H9 (cell line): ENCODE data around the gene MRPL48. TPM values are rescaled to one million over a fixed set of nuclear protein-coding genes. Genes with fewer than 3 reads are reported as not detected.

ENCODE experiments used
- DNase-seq: peaks from one replicate; pipeline ENCODE4 v3.0.0-alpha.2; 2017
- H2AFZ ChIP-seq: one replicate; pipeline ENCODE4 v1.6.1; 2013; ENCODE audit warnings: mild to moderate bottlenecking, low read length, control low read depth, moderate library complexity
- H2AK5ac ChIP-seq: 2 replicates; pipeline ENCODE4 v1.6.1; 2013; ENCODE audit warnings: low read length, control low read depth, mixed read lengths; ENCODE audit not compliant: insufficient read length
- H2BK120ac ChIP-seq: one replicate; pipeline ENCODE4 v1.6.1; 2013; ENCODE audit warnings: low read depth, mild to moderate bottlenecking, low read length, control low read depth, inconsistent platforms; ENCODE audit not compliant: poor library complexity, severe bottlenecking
- H2BK12ac ChIP-seq: 2 replicates; pipeline ENCODE4 v1.6.1; 2013; ENCODE audit warnings: low read length, control low read depth, mixed read lengths, low read depth; ENCODE audit not compliant: insufficient read length
- H2BK15ac ChIP-seq: 2 replicates; pipeline ENCODE4 v1.6.1; 2013; ENCODE audit warnings: low read depth, low read length, control low read depth
- H2BK20ac ChIP-seq: one replicate; pipeline ENCODE4 v1.6.1; 2013; ENCODE audit warnings: low read depth, mild to moderate bottlenecking, low read length, control low read depth, inconsistent platforms; ENCODE audit not compliant: poor library complexity, severe bottlenecking
- H2BK5ac ChIP-seq: 2 replicates; pipeline ENCODE4 v1.6.1; 2013; ENCODE audit warnings: low read length, control low read depth, mixed read lengths; ENCODE audit not compliant: insufficient read length
- H3K14ac ChIP-seq: 2 replicates; pipeline ENCODE4 v1.6.1; 2013; ENCODE audit warnings: low read length, control low read depth; ENCODE audit not compliant: insufficient read depth
- H3K18ac ChIP-seq: 2 replicates; pipeline ENCODE4 v1.6.1; 2013; ENCODE audit warnings: low read depth, mild to moderate bottlenecking, mixed read lengths, low read length, control low read depth; ENCODE audit not compliant: insufficient read length
- H3K23ac ChIP-seq: 2 replicates; pipeline ENCODE4 v1.6.1; 2013; ENCODE audit warnings: low read length, control low read depth, mixed read lengths, low read depth; ENCODE audit not compliant: insufficient read length
- H3K23me2 ChIP-seq: 2 replicates; pipeline ENCODE4 v1.6.1; 2013; ENCODE audit warnings: low read depth, mild to moderate bottlenecking, mixed read lengths, low read length, control low read depth; ENCODE audit not compliant: insufficient read length, poor library complexity, severe bottlenecking
- H3K27ac ChIP-seq: 2 replicates; pipeline ENCODE4 v1.5.1; 2013; ENCODE audit warnings: low read length, control low read depth, mixed read lengths, low read depth; ENCODE audit not compliant: insufficient read length
- H3K27me3 ChIP-seq: 2 replicates; pipeline ENCODE4 v1.6.1; 2013; ENCODE audit warnings: low read length, control low read depth, inconsistent platforms; ENCODE audit not compliant: insufficient read depth
- H3K4ac ChIP-seq: 2 replicates; pipeline ENCODE4 v1.6.1; 2013; ENCODE audit warnings: low read depth, mild to moderate bottlenecking, control low read depth, inconsistent platforms, low read length, moderate library complexity
- H3K4me1 ChIP-seq: 2 replicates; pipeline ENCODE4 v1.6.1; 2013; ENCODE audit warnings: low read length, control low read depth, inconsistent platforms; ENCODE audit not compliant: insufficient read depth
- H3K4me2 ChIP-seq: 2 replicates; pipeline ENCODE4 v1.6.1; 2013; ENCODE audit warnings: low read length, control low read depth, mixed read lengths; ENCODE audit not compliant: insufficient read length, insufficient read depth
- H3K56ac ChIP-seq: 2 replicates; pipeline ENCODE4 v1.6.1; 2013; ENCODE audit warnings: low read depth, mild to moderate bottlenecking, mixed read lengths, low read length, control low read depth; ENCODE audit not compliant: insufficient read length
- H3K79me1 ChIP-seq: 2 replicates; pipeline ENCODE4 v1.6.1; 2013; ENCODE audit warnings: low read depth, mild to moderate bottlenecking, moderate library complexity, low read length, control low read depth, inconsistent platforms; ENCODE audit not compliant: insufficient read depth, poor library complexity, severe bottlenecking
- H3K79me2 ChIP-seq: 2 replicates; pipeline ENCODE4 v1.6.1; 2013; ENCODE audit warnings: low read length, control low read depth, inconsistent platforms; ENCODE audit not compliant: insufficient read depth
- H3K9ac ChIP-seq: 2 replicates; pipeline ENCODE4 v1.6.1; 2013; ENCODE audit warnings: low read length, control low read depth, mixed read lengths; ENCODE audit not compliant: insufficient read length; ENCODE audit errors: extremely low read depth
- H3K9me3 ChIP-seq: one replicate; pipeline ENCODE4 v1.6.1; 2013; ENCODE audit warnings: low read depth, low read length, inconsistent platforms; ENCODE audit not compliant: control insufficient read depth
- H3T11ph ChIP-seq: one replicate; pipeline ENCODE4 v1.6.1; 2013; ENCODE audit warnings: mild to moderate bottlenecking, low read length, control low read depth, inconsistent platforms
- H4K20me1 ChIP-seq: one replicate; pipeline ENCODE4 v1.6.1; 2013; ENCODE audit not compliant: control insufficient read depth, insufficient read length, insufficient read depth
- H4K5ac ChIP-seq: 2 replicates; pipeline ENCODE4 v1.6.1; 2013; ENCODE audit warnings: low read depth, mild to moderate bottlenecking, mixed read lengths, low read length, control low read depth; ENCODE audit not compliant: insufficient read length
- H4K8ac ChIP-seq: replicated peaks from 2 replicates; pipeline ENCODE4 v1.6.1; 2013; ENCODE audit warnings: low read length, control low read depth, mixed read lengths, low read depth; ENCODE audit not compliant: insufficient read length
- H4K91ac ChIP-seq: 2 replicates; pipeline ENCODE4 v1.6.1; 2013; ENCODE audit warnings: low read depth, mild to moderate bottlenecking, moderate library complexity, mixed read lengths, low read length, control low read depth; ENCODE audit not compliant: insufficient read length
- H3K27ac Mint-ChIP-seq, 3 experiments: 2 replicates in 2 of 3; 3 replicates in 1 of 3; pipeline ENCODE4 v1.8.0; 2020 to 2021; ENCODE audit warnings: mixed read lengths in 3 of 3, mild to moderate bottlenecking in 1 of 3, moderate library complexity in 1 of 3
- H3K27me3 Mint-ChIP-seq: 2 replicates; pipeline ENCODE4 v1.8.0; 2021; ENCODE audit warnings: low read depth, mild to moderate bottlenecking, moderate library complexity, mixed read lengths
- H3K36me3 Mint-ChIP-seq, 3 experiments: 2 replicates in 2 of 3; 3 replicates in 1 of 3; pipeline ENCODE4 v1.8.0; 2020 to 2021; ENCODE audit warnings: low read depth in 3 of 3, mixed read lengths in 3 of 3; ENCODE audit not compliant: insufficient read depth in 1 of 3
- H3K4me1 Mint-ChIP-seq, 2 experiments: 2 replicates each; pipeline ENCODE4 v1.8.0; 2020; ENCODE audit warnings: mixed read lengths in 2 of 2
- H3K4me3 Mint-ChIP-seq, 2 experiments: 2 replicates in 1 of 2; 3 replicates in 1 of 2; pipeline ENCODE4 v1.8.0; 2020 to 2021; ENCODE audit warnings: mild to moderate bottlenecking in 2 of 2, mixed read lengths in 2 of 2, moderate library complexity in 1 of 2
- H3K9me3 Mint-ChIP-seq, 2 experiments: 2 replicates in 1 of 2; 3 replicates in 1 of 2; pipeline ENCODE4 v1.8.0; 2020; ENCODE audit warnings: mild to moderate bottlenecking in 2 of 2, mixed read lengths in 2 of 2, moderate library complexity in 1 of 2
- CTCF ChIP-seq: fragments of 200-600 bp; sonication (generic); conservative IDR thresholded peaks from 3 replicates; pipeline ENCODE4 v1.8.0; 2021; ENCODE audit warnings: antibody characterized with exemption, mild to moderate bottlenecking
- total RNA-seq: library from RNA; stranded (reverse); gene quantifications from 2 replicates; pipeline ENCODE4 v1.2.1, GENCODE V29; 2021

The MRPL48 gene
- total RNA-seq, 1 experiment from 2014 or later, result 36.4 TPM

DNA sequence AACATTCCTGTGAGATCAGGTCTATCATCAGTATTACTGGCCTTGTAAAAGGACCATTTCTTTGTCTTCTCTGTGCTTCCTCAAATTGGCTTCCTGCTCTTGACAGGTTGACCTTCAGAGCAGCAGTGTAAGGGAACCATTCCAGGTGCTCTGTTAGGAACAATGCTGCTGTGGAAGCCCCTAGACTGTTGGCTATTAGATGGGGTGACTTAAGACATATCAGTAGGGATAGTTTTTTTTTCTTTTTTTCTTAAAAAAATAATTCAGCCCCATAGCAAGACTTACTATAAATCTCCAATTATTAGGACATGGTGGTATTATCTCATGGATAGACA is 51.4 kb downstream of the MRPL48 start:
- no peak overlapping the region for H2BK12ac ChIP-seq
- H3K27me3 ChIP-seq, result no peaks in the 10 kb centered on the region
- H3K56ac ChIP-seq, result no peak overlapping the region
- no peak overlapping the region for H3K4me2 ChIP-seq
- H3K9me3 ChIP-seq, result no peaks in the 10 kb centered on the region
- no peaks in the 10 kb centered on the region for H4K20me1 ChIP-seq
- H3K4me1 ChIP-seq, result 0 out of 2 replicates have a peak, but pooled peaks cover 4% of the 10 kb centered on the region
- no peak for DNase-seq
- no peaks in the 10 kb centered on the region for H3K79me2 ChIP-seq
- H3K14ac ChIP-seq, result no peak overlapping the region
- no peak overlapping the region for H4K8ac ChIP-seq
- H2BK15ac ChIP-seq, result no peak overlapping the region
- no peak overlapping the region for H3K4ac ChIP-seq
- H3K27ac ChIP-seq, result no peak overlapping the region
- H3K79me1 ChIP-seq, result no peaks in the 10 kb centered on the region
- Mint-ChIP-seq H3K27ac (peak overlapping the region in 1 of 3 experiments; percentile 79; a peak in 3 of 7 replicates), H3K4me3 (no peak overlapping the region), H3K9me3 (no peaks in the 10 kb centered on the region), H3K4me1 (peaks cover 8 to 13% of the 10 kb centered on the region in 2 experiments), H3K36me3 (peaks cover 0 to 9% (median 4%) of the 10 kb centered on the region in 3 experiments; a peak in 3 of 7 replicates), H3K27me3 (no peaks in the 10 kb centered on the region)
- no peak overlapping the region for H3T11ph ChIP-seq
- no peak overlapping the region for H2BK5ac ChIP-seq
- H3K18ac ChIP-seq, result no peak overlapping the region
- no peak overlapping the region for H4K5ac ChIP-seq
- H2AFZ ChIP-seq, result no peak overlapping the region
- no peak overlapping the region for H2BK20ac ChIP-seq
- no peaks in the 10 kb centered on the region for H3K23me2 ChIP-seq
- H3K23ac ChIP-seq, result no peak overlapping the region
- no peak overlapping the region for H3K9ac ChIP-seq
- H2BK120ac ChIP-seq, result no peak overlapping the region
- H2AK5ac ChIP-seq, result no peak overlapping the region
- H4K91ac ChIP-seq, result no peak overlapping the region
- TF ChIP-seq CTCF, result no peak
